HG02588 (cell line): ENCODE measurements around the gene TMF1.

ENCODE experiments used
- ATAC-seq: cut with Tn5 transposase; IDR thresholded peaks from one replicate; pipeline ENCODE4 v1.9.1; 2021; ENCODE audit warnings: mild to moderate bottlenecking, moderate library complexity; ENCODE audit not compliant: unreplicated experiment

TMF1 gene

DNA sequence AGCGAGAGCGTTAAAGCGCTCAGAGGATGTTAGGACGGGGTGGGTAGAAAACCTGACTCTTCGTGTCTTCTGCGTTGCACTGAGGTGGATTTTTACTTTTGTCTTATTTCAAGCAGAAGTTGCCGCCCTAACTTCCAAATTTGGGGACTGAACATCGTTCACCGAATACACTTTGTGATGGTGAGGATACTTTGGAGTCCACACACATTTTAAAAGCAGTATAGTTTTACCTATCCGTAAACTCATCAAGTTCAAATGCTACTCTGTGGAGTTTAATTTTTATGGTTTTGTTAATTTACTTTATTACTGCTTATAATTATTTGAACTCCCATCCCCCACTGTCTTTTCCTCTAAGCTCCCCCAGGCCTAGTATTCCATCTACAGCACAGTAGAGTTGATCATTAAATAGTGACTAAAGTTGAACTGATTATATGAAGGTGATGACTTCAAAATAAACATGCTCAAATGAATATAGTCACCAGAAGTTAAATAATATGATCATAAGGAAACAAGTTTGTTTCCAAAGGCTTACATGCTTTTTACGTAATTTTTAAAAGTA, 38.0 kb downstream of the TMF1 start:
- ATAC-seq: no peak

DNA sequence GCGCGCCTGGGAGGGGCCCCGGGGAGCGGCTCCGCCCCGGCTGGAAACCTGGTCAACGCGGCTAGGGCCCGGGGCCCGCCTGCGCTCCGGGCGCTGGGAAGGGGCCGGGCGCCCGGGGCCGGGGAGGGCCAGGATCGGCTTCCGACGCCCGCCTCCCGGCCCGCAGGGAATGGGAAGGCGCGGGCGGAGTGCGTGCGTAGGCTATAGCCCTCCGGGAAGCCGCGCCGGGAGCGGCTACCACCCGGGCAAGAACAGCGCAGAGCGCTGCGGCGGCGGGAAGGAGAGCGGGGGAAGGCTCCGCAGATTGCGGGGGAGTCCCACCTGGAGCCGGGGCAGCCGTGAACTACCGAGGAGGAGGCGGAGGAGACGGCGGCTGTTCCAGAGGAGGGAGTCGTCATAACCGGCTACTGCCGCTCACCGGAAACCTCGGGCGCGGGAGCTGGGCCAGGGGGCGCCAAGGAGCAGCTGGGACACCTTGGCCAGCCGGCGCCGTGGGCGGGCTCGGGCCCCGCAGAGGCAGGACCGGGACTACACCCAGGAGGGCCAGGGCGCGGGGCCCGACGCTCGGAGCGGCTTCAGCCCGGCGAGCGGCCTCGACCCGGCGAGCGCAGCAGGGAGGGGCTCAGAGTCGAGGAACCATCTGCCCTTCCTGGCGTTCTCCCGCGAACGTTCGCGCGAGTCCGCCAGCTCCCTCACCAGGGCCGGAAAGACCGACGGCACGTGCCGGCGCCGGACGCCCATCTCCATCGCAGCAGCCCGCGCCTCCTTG, 38.7 kb downstream of the TMF1 start, which contains the start of gene EOGT:
EOGT (minus strand) TSS at position 432 of the 769 bp plus-strand sequence. CDS start 3,838 bp downstream, outside the sequence.
- peak; percentile 82 for ATAC-seq

DNA sequence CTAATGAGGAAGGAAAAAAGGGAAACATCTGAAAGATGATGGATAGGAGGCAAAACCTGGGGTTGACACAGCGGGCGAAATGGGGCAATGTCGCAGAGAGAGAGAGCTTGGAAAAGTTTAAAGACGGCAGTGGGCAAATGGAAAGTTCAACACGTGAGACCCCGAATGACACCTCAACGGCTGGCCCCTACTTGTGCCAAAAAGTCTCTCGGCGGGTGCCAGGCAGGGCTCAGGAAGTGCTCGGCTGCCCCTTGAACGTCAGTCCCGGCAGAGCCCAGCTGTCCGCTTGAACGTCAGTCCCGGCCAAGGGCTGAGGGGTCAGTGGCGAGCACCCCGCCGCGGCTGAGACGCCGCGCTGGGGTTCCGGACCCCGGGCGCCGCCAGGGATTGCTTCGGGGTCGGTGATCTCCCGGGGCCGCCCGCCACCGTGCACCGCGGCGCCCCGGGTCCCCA, 39.3 kb downstream of the TMF1 start:
- peak; percentile 42 for ATAC-seq

DNA sequence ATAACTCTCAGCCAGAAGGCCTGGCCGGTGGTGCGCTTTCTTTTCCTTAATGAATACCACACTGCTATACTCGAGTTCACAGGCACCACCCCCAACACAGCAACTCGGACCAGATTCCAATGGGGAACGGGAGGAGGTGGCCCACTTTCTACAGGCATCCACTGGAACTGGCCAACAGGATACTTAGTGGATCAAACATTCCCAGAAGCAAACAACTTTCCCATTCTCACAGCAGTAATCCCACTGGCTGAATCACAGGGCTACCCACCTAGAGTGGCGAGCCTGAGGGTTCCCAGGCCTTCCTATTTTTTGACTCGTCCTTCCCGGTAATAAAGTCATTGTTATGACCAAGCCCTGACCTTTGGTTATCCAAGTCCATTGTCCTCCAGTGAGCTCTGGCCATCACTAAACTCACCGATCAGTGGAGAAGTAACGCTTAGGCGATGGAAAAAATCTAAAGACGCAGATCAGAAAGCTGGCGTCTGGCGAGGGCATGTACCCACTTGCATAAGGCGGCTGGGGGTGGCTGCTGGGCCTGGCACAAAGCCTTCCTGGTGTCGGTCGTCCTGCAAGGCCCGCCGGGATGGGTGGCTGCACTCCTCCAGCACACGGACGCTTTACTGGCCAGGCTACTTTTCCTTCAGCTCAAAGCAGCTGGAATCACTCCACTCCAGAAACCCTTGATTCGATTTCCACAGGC, 39.9 kb downstream of the TMF1 start:
- ATAC-seq: no peak

DNA sequence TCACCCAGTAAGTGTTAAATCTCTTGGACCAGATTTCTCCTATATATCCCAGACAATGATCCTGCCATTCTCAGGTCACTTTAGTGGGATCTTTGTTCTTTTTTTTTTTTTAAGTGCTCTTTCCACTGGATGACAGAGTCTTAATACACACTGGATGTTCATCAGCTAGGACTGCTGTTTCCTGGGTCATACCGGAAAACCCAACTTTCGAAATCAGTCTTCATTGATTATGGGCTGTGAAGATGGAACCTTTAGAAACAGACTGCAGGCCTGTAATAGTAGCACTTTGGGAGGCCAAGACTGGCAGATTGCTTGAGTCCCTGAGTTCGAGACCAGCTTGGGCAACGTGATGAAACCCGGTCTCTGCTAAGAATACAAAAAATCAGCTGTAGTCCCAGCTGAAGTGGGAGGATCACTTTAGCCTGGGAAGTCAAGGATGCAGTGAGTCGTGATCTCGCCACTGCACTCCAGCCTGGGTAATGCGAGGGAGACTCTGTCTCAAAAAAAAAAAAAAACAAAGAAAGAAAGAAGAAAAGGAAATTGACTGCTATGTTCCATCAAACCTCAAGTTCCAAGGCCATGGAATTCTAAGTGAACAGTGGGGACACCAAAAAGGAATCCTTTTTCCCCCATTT, 40.9 kb downstream of the TMF1 start:
- no peak for ATAC-seq

DNA sequence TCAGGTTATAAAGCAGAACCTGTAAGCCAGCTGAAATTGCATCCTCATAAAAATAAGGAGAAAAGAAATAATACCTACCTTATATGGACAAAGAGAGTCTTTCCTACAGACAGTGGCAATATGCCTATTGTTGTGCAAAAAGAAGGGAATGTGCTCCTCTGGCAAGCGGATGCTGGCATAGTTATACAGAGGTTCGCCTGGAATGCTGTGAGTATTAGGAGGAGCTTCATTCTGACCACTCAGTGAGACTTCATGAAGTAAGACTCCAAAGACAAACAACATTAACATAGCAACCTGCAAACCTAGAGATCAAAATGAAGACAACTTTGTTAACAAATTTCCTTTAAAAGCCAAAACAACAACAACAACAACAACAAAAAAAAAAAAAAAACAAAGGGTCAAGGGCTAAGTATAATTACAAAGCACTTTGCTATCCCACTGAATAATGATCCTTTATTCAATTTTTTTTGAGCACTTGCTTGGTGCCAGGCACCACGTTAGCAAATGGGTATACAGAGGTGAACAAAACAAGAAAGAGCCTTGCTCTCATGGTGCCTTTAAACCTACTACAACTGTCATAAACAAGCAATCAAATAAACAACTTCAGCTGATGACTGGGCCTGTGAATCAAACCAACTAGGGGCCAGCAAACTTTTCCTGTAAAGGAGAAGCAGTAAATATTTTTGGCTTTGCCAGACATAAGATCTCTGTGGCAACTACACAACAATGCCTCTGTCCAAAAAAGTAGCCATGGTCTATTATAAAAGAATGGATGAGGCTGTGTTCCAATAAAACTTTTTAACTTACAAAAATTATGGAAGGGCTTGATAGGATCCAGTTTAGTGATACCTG, 42.3 kb downstream of the TMF1 start:
- no peak for ATAC-seq

DNA sequence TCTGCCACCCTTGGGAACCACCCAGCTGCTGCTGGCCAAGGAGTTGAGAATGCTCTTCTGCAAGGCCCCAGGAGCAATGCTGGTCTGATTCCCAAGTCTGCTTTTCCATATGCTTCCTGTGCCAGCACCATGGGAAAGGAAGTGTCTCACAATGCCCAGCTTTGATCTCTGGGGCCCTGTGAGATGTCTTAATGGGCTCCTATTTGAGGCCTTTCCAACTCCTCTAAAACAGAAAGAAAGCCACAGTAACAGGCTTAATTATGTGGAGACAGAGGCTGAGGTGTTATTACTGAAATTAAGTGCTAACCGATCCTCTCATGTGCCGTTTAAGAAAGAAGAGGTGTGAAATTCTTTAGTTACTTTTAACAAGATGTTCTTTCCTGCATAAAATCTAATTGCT, 43.2 kb downstream of the TMF1 start:
- ATAC-seq: no peak

DNA sequence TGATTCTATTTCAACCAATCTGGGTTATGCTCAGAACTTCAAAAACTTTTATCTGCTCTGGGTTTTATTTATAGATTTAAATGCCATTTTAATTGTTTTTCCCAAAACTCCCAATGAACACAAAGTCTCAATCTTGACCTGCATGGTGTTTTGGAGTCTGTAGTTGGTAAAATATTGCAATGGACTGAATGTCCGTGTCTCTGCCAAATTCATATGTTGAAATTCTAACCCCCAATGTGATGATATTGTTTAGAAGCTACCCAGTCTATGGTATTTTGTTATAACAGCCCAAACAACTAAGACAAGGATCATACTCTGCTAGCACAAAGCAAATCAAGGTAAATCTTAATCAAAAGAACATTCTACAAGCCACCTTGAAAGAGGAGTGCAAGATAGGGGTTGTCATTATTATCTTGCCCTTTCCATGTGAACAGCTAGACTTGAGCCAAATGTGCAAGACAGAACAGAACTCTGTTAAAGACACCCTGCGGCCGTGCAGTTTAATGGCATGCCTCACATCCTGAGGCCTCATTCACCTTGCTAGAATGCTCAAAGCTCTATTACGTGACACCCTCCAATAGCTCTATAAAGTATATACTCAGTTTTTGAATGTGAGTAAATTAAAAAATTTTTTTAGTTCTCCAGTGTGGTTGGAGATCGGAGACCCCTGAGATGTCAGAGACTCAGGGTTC, 46.2 kb downstream of the TMF1 start:
- ATAC-seq: no peak

DNA sequence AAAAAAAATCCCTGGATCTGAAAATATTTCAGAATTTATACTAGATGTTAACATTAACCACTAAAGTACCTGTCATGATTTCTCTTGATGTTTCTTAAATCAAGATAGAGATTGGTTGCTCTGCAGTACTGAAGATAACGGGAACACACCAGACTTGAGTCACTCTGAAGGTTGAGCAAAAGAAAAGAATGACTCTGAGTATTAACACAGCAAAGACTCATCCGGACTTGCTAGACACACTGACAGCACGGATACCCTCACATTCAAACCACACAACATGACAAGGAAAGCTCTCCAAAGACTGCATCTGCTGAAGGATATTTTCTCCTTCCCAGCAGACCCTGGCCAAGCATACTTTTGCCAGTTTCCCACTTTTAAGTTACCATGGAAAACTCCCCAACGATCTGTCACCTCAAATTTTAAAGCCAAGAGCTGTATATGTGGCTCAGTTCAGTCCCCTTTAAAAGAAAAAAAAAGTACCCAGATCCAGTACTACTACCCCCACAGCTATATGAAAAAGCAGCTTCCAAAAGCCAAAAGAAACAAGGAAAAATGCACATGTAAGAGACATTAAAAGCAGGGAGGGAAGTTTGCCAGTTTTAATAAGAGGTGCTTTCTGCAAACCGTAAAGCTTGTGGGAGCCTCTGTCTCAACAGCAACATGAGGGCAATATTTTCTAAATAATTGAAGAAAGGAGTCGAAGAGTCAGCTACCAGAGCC, 46.9 kb downstream of the TMF1 start:
- no peak for ATAC-seq

DNA sequence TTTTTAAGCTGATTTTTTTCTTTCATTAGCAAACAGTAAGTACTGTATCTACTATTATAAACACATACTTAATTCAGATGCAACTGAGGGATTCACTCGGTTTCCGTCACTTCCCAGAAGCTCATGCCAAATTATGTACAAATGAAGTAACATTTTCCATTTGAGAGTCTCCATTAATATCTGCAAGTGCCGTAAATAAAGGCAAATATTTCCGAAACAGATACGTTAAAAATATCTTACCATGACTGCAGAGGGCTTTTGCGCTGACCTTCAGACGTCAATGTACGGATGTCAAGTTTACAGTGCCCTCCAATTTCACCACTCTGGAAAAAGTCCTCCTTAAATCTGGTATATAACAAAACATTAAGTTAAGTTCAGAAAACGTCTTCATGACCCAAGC, 48.0 kb downstream of the TMF1 start:
- no peak for ATAC-seq

DNA sequence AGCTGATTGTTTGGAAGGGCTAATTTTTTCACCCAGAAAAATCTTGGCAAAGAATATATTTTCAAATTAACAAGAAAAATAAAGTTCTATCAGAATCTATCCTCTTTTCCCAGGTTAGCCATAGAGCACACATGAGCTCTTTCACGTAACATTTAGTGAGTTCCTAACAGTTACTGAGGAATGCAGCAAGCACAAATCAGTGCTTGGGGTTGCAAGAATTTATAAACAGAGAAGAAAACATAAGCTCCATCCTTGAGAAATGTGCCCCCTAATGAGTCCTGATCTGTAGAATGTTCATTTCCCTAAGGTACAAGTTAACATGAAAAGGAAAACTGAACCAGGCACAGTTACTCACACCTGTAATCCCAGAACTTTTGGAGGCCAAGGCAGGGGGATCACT, 52.5 kb downstream of the TMF1 start:
- no peak for ATAC-seq

DNA sequence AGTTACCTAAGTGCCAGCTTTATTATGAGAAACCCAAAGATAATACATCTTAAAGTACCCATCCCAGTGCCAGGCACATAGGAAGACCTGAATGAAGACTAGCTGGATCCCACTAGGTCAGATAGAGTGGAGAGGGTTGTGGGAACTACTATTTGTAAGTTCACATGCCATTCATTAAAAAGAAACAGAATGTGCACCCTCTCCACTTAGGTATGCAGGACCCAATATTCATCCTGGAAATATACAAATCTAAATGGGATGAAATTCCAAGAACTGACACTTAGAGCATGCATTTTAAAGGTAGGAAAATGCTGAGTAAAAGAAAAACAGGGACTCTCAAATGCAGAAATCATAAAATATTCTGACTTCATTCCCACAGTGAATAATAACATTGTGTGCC, 53.0 kb downstream of the TMF1 start:
- ATAC-seq: no peak

DNA sequence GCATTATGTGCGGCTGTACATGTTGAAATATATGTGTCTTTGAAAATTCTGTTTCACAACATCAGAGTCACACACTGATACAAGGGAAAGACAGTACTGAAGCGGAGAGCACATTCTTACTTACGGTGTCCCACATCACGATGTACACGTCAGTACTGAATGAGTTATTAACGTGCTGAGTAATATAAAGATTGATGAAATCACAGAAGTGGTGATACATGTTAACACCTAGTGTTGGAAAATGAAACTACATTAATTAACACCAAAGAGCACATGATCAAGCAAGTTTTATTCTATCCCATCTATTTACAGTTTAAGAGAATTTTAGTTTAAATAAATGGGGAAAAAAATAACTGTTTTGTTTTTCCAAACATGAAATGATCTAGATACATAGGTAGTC, 54.2 kb downstream of the TMF1 start:
- ATAC-seq: no peak

DNA sequence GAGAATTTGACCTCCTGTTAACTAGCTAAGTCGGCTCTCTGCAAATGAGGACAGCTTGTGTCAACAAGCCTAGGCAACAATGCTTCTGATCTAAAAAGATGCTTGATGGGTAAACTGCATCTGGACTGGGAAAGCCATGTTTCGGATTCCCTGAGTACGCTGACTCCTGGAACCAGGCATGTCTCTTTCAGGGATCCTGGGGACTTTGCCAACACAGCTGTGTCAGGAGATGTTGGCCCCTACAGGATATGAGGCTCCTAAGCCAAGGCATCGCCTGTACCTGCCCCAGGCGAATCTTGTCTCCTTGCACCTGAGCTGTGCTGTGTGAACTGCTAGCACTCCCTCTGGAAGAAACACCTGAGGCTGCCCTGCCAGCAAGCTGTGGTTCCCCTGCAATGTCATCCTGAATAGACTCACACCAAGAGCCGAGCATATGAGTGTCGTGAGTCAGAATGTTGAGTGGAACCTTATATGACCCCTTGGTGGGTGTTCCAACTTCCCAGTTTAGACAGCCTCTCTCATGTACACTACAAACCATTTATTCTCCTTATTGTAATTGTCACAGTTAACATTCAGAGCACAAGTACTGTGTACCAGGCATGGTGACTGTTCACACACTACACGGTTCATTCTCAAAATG, 55.7 kb downstream of the TMF1 start:
- no peak for ATAC-seq

DNA sequence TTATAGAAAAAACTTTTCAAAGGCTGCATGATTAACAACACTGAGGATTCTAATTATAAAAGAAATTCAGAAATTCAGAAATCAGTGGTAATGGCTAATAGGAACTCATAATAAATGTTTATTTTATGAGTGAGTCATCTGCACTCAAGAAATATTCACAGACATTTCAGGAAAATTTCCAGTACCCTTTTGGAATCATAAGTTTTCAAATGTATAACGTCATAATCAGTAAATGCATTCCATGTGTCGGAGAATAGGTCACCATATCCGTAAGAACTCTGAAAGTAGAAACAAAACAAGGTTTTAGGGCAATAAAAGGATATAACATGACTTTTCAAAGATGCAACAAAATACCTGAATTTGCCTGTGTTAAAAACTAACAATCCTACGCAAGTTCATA, 63.4 kb downstream of the TMF1 start:
- ATAC-seq: no peak

DNA sequence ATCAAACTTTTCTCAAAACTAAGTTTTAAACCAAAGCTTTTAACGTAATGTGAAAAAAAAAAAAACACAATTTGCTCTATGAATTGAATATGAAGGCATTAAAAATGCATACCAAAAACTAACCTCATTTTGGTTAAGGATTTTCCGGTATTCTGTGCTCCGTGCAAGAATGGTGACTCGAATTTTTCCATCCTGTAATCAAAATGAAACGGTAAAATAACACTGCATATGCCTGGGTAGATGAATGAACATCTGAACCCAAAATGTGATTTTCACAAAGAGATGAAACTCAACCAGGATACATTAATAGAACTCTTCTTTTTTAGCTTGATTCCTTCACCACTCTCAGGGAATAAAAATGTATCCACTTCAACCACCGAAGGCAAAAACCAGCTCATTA, 64.8 kb downstream of the TMF1 start:
- ATAC-seq: no peak

DNA sequence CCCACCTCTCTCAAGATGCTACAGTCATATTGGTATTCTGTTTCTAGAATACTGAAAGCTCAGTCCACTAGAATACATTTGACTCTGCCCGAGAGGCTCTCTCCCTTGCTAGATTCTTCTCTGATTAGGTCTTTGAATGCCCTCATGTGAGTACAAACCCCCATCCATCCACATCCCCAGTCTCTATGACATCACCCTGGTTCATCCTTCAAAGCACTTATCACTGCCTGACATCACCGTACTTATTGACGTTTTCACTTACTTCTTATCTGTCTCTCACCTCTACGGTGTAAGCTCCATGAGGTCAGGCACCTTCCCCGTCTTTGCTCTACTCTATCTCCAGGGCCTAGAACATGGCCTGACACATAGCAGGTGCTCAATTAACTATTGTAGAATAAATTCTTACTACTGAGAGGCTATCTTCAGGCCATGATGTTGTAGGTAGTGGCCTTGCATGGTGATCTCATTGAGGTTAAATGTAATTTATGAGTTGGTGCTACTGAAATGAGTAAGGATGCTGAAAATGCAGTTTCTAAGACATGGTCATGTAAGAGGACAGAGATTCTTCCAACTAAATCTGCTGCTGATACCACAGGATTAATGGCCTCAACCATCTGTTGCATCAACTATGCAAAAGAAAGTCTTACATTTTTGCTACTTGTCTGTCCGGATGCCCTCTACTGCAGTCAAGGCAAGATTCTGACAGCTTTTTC, 65.5 kb downstream of the TMF1 start:
- ATAC-seq: no peak

DNA sequence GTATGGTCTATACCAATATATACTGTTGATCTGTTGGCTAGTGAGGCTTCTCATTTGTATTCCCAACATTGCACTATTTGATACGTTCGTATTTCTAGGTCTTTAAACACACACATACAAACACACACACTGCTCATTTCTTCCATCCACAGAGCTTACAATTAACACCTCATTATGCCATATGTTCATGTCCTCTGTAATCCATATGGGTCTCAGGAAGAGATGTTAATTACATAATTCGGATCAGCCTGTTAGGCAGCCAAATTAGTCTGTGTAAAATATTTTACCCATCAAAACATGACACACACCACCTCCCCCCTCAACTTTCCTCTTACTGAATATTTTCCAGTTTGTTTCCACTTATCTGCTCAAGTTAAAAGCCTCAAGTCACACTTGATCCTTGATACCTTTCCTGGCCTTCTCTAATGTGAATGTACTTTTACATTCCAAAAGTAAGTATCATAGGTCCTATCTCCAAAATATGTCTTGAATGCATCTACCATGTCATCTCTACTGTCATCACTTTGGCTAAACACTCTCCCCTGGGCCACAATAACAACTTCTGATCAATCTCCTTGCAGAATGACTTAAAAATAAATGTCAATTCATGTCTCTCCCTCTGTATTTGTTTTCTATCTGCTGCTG, 66.9 kb downstream of the TMF1 start:
- no peak for ATAC-seq
